Activated naive CD4-positive, alpha-beta T cell (primary cell): ENCODE data around the gene CACFD1.
"Not testable (repeated sequence)": the region's sequence is repeated elsewhere in the genome, so short reads cannot be mapped to it uniquely, and the experiment has no call there.

Experiments
- DNase-seq, 4 experiments: peaks; one replicate each; lab custom pipeline; 2025; lab: John Stamatoyannopoulos, UW

CACFD1 gene

DNA sequence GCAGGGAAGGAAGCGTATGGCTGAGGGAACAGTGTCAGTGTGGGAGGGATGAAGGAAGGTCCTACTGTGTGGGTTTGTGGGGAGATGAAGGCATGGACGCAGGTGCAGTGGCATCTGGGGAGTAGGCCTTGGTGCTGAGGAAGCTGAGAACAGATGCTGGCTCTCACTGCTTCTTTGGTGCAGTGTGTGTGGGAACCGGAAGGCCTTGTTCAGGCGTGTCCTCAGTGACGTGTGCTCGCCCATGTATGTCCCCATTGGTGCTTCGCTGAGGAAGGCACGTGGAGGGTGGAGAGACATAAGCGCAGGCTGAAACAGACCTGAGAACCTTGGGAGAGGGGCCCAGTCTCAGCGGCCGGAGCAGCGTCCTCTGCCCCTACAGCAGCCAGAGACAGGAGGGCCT is 18.9 kb upstream of the CACFD1 start:
- DNase-seq = no peak

- no peak for DNase-seq
These were observed 18.2 kb upstream of the CACFD1 start for GRCh38 chr9:133441571-133441970.

DNA sequence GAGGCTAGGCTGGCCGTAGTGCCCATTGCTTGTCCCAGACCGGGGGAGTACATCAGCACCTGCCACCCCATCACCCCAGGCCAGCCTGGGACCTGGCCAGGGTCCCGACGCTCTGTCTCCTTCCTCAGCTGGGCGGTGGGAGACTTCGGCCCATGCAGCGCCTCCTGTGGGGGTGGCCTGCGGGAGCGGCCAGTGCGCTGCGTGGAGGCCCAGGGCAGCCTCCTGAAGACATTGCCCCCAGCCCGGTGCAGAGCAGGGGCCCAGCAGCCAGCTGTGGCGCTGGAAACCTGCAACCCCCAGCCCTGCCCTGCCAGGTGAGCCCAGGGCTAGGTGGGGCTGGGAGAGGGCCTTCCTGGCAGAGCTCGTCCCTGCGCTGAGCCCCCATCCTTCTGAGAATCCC is 16.5 kb upstream of the CACFD1 start:
- no peak for DNase-seq

DNA sequence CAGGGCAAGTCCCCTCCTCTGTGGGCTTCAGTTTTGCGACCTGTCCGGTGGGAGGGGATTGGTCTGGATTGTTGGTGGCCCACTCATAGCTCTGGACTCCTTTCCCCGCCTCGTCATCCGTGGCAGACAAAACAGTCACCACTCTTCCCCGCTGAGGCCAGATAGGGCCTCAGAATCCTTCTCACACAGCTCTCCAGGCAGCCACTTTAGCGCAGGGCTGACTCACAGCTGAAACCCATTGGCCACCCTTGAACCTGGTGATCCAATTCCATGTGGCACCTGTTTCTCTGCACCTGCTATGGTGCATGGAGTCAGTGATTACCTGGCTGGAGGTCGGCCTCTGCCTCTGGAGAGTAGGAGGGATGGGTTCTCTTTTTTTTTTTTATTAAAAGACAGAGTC is 15.8 kb upstream of the CACFD1 start:
- DNase-seq = no peak

GRCh38 chr9:133445293-133445969 is 14.3 kb upstream of the CACFD1 start:
- no peak for DNase-seq

DNA sequence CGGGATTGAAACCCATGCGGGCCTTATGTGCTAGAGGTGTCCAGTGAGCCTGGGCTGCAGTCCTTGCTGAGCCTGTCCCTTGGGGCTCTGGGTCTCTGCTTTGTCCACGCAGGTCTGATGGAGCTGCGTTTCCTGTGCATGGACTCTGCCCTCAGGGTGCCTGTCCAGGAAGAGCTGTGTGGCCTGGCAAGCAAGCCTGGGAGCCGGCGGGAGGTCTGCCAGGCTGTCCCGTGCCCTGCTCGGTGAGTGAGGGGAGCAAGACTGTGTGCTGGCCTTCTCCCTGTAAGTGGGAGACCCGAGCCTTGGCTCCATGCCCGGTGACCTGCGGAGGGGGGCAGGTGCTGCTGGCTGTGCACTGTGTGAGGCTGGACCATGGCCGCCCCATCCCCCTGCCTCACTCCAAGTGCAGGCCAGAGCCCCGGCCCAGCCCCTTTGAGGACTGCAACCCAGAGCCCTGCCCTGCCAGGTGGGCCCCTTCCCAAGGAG is 11.2 kb upstream of the CACFD1 start:
- no peak for DNase-seq

GRCh38 chr9:133449760-133450159 is 10.0 kb upstream of the CACFD1 start:
- no peak for DNase-seq

GRCh38 chr9:133451865-133452264 is 7.9 kb upstream of the CACFD1 start:
- not testable (repeated sequence) for DNase-seq

GRCh38 chr9:133452562-133452961 is 7.2 kb upstream of the CACFD1 start:
- no peak for DNase-seq

DNA sequence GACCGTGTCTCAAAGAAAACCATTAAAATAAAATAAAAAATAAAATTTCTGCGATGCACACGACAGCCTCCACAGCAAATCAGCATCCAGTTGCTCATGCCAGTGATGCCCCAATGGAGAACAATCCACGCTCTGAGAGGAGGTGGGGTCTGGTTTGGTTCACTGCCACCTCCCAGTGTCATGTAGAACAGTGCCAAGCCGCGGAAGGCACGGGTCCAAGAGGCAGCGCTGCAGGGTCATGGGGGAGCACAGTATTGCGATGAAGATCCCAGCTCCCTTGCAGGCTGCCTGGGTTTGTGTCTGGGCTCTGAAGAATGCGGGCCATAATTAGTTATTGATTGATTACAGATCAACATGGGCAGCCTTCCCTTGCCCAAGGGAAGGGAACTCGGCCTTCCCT is 6.1 kb upstream of the CACFD1 start:
- DNase-seq = no peak

DNA sequence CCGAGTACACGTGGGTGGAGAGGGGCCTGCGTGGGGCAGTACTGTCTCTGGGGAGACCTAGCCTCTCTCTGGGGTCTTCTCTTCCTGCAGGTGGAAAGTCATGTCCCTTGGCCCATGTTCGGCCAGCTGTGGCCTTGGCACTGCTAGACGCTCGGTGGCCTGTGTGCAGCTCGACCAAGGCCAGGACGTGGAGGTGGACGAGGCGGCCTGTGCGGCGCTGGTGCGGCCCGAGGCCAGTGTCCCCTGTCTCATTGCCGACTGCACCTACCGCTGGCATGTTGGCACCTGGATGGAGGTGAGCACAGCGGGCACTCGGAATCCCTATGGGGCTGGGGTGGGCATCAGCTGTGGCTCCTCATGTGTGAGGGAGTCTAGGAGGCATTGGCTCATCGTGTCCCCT is 5.5 kb upstream of the CACFD1 start:
- no peak for DNase-seq

DNA sequence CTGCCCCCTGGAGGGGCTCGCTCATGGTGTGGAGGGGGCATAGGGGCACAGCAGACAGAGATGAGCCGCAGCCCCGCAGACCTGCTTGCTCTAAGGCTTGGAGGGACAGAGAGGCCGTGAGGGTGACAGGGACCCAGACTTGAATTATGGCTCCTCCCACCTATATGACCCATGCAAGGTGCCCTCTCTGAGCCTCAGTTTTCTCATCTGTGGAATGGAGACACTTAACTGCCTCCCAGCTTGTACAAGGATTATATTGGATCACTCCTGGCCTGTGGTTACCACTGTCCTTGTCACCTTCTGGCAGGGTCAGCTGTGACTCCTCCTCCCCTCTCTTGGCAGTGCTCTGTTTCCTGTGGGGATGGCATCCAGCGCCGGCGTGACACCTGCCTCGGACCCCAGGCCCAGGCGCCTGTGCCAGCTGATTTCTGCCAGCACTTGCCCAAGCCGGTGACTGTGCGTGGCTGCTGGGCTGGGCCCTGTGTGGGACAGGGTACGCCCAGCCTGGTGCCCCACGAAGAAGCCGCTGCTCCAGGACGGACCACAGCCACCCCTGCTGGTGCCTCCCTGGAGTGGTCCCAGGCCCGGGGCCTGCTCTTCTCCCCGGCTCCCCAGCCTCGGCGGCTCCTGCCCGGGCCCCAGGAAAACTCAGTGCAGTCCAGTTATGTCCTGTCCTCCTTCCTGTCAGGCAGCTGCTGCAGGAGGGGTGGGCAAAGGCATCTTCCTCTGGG is 4.7 kb upstream of the CACFD1 start:
- DNase-seq = no peak

DNA sequence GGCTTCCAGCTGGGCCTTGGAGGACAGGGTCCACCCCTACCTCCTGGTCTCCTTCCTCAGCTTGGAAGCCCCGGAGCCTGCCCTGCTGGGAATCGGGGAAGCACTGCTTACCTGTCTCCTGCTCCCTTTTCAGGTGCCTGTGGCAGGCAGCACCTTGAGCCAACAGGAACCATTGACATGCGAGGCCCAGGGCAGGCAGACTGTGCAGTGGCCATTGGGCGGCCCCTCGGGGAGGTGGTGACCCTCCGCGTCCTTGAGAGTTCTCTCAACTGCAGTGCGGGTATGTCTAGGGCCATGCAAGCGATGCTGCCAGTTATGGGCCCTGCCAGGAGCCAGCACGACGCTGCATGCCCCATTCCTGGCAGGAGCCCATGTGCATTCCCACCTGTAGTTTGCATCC is 3.8 kb upstream of the CACFD1 start:
- DNase-seq = no peak

GRCh38 chr9:133456409-133456808 is 3.4 kb upstream of the CACFD1 start:
- DNase-seq = no peak

DNA sequence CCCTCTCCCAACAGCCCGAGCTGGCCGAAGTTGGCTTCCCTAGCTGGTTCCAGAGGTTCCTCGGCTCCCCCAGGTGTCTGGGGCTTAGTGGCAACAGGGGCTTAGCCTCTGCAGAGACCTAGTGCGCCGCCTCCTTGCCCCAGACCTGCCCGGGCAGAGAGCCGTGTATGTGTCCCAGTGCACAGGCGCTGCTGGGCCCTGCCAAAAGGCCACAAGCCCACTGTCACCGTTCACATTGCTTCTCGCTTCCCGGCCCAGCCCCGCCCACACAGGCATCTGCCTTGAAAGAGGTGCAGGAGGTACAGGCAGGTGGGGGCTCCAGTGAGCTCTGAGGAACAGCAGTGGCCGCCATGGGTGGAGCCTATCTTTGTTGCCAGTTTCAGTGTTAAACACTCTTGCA is 2.5 kb upstream of the CACFD1 start:
- DNase-seq = no peak

DNA sequence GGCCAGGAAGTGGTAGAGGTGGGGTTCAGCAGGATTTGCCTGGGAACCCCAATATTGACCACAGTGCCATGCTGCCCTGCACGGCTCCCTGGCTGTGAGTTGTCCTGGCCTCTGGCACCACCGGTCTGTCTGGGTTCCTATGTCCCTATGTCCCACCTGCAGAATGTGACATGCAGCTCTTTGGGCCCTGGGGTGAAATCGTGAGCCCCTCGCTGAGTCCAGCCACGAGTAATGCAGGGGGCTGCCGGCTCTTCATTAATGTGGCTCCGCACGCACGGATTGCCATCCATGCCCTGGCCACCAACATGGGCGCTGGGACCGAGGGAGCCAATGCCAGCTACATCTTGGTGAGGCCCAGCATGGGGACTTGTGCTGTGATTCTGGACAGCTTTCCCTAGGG is 2.0 kb upstream of the CACFD1 start:
- no peak for DNase-seq

- DNase-seq = no peak
These were observed 1.0 kb upstream of the CACFD1 start for GRCh38 chr9:133458643-133459312.

DNA sequence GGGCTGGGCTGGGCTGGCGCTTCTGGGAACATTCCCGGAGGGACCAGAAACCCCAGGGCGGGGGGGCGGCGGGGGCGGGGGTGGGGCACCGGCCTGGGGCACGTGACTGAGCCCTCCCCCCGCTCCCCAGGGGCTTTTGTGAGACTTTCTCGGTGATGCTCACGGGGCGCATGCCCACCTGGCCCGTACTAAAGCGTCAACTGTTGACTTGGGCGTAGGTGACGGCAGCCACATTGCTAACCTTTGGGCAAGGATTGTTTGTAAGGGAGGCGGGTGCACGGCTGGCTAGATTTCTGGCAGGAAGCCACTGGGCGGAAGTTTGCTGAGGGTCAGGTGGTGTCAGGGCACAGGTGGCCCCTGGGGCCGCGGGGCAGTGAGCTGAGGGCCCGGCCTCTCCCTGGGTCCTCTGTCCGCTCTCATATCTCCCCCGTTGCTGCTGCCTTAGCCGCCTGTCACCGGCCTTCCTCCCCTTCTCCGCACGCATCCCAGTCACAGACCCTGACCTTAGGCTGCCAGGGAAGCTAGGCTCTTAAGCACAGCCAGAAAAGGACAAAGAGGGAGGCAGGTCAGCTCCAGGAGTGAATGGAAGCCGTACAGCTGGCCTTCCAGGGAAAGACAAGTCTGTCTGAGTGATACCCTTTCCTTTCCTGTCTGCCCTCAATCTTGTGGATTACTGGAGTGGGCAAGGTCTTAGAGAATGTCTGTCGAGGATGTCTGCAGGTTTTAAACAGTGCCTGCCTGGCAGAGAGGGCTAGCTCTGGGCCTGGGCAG is 812 bp downstream of the CACFD1 start:
- peak in 1 of 4 experiments; percentile 56 for DNase-seq

DNA sequence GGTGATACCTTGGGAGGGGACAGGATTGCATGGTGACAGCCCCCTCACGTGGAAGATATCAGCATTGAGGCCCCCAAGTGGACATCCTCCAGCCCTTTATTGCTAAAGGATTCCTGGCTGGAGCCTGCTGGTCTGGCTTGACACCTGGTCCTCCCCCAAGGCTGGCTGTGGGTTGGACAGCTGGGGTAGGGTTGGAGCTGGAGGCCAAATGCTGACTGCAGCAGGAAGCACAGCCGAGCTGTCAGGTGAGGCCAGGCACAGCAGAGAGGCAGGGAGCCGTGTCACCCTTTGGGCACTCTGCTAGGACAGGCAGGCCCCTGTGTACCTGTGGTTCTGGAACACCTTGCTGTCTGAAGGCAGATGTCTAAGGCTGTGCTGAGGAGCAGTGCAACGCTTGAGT is 2.2 kb downstream of the CACFD1 start:
- no peak for DNase-seq

- no peak for DNase-seq
These were observed 3.6 kb downstream of the CACFD1 start for GRCh38 chr9:133463234-133463863.

DNA sequence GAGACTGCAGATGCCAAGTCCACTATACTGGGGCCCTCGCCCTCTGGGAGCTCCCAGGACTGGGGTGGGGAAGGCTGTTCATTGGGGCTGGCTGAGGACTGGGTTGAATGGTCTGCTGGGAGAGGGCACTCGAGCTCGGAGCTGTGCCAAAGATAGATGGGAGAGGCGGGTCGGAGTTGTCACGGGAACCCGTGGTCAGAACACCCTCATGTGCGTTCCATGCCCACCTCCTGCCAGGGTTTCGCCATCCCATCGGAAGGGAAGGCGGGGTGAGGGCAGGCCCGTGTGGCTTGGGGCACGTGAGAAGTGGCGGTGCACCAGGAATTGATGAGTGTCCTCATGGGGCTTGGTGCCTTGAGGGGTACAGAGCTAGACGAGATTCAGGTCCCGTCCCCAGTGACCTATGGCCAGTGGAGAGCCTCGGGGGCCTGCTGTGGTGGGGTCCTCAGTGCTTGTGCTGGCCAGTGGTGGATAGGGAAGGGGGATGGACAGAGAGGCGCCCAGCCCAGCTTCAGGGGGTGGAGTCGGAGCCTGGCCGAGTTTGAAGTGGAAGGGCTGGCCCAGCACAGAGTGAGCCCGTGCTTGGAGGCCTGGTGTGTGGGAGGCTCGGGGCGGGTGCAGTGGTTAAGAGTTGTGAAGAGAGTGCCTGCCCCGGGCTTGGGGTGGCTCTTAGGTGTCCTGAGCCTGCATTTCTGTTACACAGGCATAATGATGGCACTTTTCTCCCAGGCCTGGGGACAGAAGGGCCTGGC is 4.3 kb downstream of the CACFD1 start:
- no peak for DNase-seq
